MM.1S (cell line): ENCODE data around the gene TSC22D3.

Source experiments
- EZH2 ChIP-seq: fragments of 300-600 bp; sonication (generic); optimal IDR thresholded peaks from 2 replicates; pipeline ENCODE3; 2017; ENCODE audit warnings: low read depth, mild to moderate bottlenecking, antibody characterized with exemption, low read length, mixed read lengths
- TF ChIP-seq, protein P1 (sequence below): fragments of 300-600 bp; sonication (generic); IDR thresholded peaks from 2 replicates; pipeline ENCODE4 v1.5.1; 2016; ENCODE audit warnings: antibody characterized with exemption, low read length, mixed read lengths

DNA sequence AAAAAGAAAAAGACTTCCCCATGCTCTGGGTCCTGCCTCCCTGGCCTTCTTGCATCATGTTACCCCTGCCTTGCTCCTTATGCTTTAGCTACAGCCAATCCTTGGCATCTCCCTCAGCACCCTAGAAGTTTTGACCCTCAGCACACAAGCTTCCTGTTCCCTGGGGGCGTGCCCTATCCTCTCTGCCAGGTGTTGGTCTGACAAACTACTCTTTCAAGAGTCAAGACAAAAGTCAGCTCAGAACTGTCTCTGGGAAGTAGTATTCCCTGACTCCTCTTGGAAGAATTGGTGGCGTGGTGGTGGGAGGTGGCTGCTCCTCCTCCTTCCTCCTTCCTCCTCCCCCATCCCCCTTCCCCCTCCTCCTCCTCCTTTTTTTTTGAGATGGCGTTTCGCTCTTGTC, 106.3 kb downstream of the TSC22D3 start:
- TF ChIP-seq, protein P1, sequence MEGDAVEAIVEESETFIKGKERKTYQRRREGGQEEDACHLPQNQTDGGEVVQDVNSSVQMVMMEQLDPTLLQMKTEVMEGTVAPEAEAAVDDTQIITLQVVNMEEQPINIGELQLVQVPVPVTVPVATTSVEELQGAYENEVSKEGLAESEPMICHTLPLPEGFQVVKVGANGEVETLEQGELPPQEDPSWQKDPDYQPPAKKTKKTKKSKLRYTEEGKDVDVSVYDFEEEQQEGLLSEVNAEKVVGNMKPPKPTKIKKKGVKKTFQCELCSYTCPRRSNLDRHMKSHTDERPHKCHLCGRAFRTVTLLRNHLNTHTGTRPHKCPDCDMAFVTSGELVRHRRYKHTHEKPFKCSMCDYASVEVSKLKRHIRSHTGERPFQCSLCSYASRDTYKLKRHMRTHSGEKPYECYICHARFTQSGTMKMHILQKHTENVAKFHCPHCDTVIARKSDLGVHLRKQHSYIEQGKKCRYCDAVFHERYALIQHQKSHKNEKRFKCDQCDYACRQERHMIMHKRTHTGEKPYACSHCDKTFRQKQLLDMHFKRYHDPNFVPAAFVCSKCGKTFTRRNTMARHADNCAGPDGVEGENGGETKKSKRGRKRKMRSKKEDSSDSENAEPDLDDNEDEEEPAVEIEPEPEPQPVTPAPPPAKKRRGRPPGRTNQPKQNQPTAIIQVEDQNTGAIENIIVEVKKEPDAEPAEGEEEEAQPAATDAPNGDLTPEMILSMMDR, result no peak
- TF ChIP-seq EZH2, result no peak
